Sciatic nerve (tissue), 2 donors: ENCODE data around the gene CA9. TPM values are rescaled to one million over a fixed set of nuclear protein-coding genes. Genes with fewer than 3 reads are reported as not detected.

ENCODE experiments used
- ATAC-seq: fragments of 200-7000 bp; cut with Tn5 transposase; one replicate; pipeline ENCODE4 v1.9.1; 2020; ENCODE audit warnings: mild to moderate bottlenecking, moderate library complexity
- DNase-seq: peaks from one replicate; pipeline ENCODE4 v3.0.0-alpha.2; 2020; ENCODE audit warnings: low spot score
- intact Hi-C: fragments of 100-400 bp; cut with DNase I; formaldehyde crosslinking; loops from one replicate; pipeline ENCODE4 v1.14.2; 2022
- total RNA-seq: library from RNA; stranded (reverse); fragmentation: NEBNext Ultra II Directional; extraction: Animal tissue kit (Norgen Biotek cat#: 25700); gene quantifications from one replicate; pipeline ENCODE4 v1.2.1, GENCODE V29; 2021
- donor health status: DM: no; HTN: no; CAD: no.
- donor health status: DM: no; HTN: no; CAD: no.

Gene CA9
- total RNA-seq, 1 donor from 2014 or later: not detected

GRCh38 chr9:35706951-35707350 lies 33.2 kb downstream of the CA9 start:
- intact Hi-C loops: no loop called here
- DNase-seq (no peak), ATAC-seq (no peak)

GRCh38 chr9:35708146-35708545 lies 34.4 kb downstream of the CA9 start:
- no peak for DNase-seq
- no peak for ATAC-seq
- intact Hi-C loops: no loop called here

- DNase-seq (no peak), ATAC-seq (no peak)
- intact Hi-C loops: no loop called here
These were observed 37.2 kb downstream of the CA9 start for GRCh38 chr9:35710818-35711500.

- intact Hi-C loops: no loop called here
- ATAC-seq (no peak), DNase-seq (no peak)
These were observed 38.0 kb downstream of the CA9 start for GRCh38 chr9:35711501-35712428.

GRCh38 chr9:35712762-35713400 lies 39.2 kb downstream of the CA9 start:
- intact Hi-C loops: no loop called here
- DNase-seq (no peak), ATAC-seq (no peak)

- no peak for ATAC-seq
- DNase-seq: no peak
- intact Hi-C loops: no loop called here
These were observed 39.9 kb downstream of the CA9 start for GRCh38 chr9:35713578-35713977.

- no peak for ATAC-seq
These were observed 40.4 kb downstream of the CA9 start for GRCh38 chr9:35714123-35714522.

GRCh38 chr9:35714579-35715252 lies 41.0 kb downstream of the CA9 start:
- ATAC-seq: no peak
- no peak for DNase-seq
- intact Hi-C loops: no loop called here

More at GRCh38 chr9:35714123-35714522, 40.4 kb downstream of the CA9 start:
- intact Hi-C loops: no loop called here
- no peak for DNase-seq

- DNase-seq (no peak), ATAC-seq (peak; percentile 11)
- intact Hi-C loops: no loop called here
These were observed 42.5 kb downstream of the CA9 start for GRCh38 chr9:35716230-35716629.

GRCh38 chr9:35717132-35717870 lies 43.6 kb downstream of the CA9 start:
- intact Hi-C loops: no loop called here
- DNase-seq: no peak
- ATAC-seq: no peak

- DNase-seq (no peak), ATAC-seq (no peak)
- intact Hi-C loops: no loop called here
These were observed 45.2 kb downstream of the CA9 start for GRCh38 chr9:35718721-35719511.

- ATAC-seq (no peak), DNase-seq (no peak)
- intact Hi-C loops: no loop called here
These were observed 45.8 kb downstream of the CA9 start for GRCh38 chr9:35719546-35719945.

- intact Hi-C loops: no loop called here
- no peak for DNase-seq
- ATAC-seq: no peak
These were observed 49.7 kb downstream of the CA9 start for GRCh38 chr9:35723426-35723825.

GRCh38 chr9:35723908-35724307 lies 50.2 kb downstream of the CA9 start:
- intact Hi-C loops: no loop called here
- no peak for ATAC-seq
- no peak for DNase-seq

- ATAC-seq (no peak), DNase-seq (no peak)
- intact Hi-C loops: no loop called here
These were observed 51.6 kb downstream of the CA9 start for GRCh38 chr9:35725362-35725761.

GRCh38 chr9:35726931-35727330 lies 53.2 kb downstream of the CA9 start:
- no peak for DNase-seq
- intact Hi-C loops: no loop called here
- no peak for ATAC-seq

- no peak for ATAC-seq
- intact Hi-C loops: no loop called here
- DNase-seq: no peak
These were observed 53.9 kb downstream of the CA9 start for GRCh38 chr9:35727676-35728040.
